Cardiac fibroblast (primary cell): Measurements from ENCODE around the gene IRF1.

Experiments
- DNase-seq, 2 donors: peaks; one replicate each; pipeline versions ENCODE4 v3.0.0 to v3.0.0-alpha.2; 2010; ENCODE audit warnings: low read depth in 2 of 2
- H3K4me3 ChIP-seq, 2 donors: replicated peaks in 1 of 2; 1 replicate in 1 of 2; 2 replicates in 1 of 2; pipeline ENCODE4 v1.5.1; 2011; ENCODE audit warnings: low read depth in 2 of 2, low read length in 2 of 2, mild to moderate bottlenecking in 2 of 2, moderate library complexity in 1 of 2
- TF ChIP-seq, protein P1 (sequence below): IDR thresholded peaks from one replicate; pipeline ENCODE4 v1.5.1; 2011; ENCODE audit warnings: low read depth, mild to moderate bottlenecking, low read length, inconsistent platforms

IRF1 gene

DNA sequence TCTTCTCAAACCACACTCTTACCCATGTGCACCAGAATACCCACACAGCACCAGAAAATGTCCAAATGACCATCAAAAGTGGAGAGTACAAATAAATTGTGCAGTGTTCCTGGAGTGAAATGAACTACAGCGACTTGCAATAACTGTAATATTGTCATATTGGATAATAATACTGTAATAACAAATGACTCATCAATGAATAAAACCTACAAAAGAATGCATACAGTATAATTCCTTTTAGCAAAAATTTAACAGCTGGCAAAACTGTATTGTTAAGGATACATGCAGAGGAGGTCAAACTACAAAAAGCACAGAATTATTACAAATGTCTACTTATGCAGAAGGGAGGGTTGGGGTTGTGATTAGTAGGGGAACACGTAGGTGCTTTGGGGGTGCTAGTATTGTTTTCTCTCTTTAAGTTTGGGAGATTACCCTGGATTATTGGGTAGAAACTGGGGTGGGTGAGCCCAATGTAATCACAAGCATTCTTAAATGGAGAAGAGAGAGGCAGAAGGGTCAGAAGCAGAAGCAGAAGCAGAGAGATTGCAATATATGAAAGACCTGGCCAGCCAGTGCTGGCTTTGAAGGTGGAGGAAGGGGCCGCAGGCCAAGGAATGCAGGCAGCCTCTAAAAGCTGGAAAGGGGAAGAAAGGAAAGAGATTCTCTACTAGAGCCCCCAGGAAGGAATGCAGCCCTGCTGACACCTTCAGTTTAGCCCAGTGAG is 21.8 kb downstream of the IRF1 start:
- TF ChIP-seq, protein P1, sequence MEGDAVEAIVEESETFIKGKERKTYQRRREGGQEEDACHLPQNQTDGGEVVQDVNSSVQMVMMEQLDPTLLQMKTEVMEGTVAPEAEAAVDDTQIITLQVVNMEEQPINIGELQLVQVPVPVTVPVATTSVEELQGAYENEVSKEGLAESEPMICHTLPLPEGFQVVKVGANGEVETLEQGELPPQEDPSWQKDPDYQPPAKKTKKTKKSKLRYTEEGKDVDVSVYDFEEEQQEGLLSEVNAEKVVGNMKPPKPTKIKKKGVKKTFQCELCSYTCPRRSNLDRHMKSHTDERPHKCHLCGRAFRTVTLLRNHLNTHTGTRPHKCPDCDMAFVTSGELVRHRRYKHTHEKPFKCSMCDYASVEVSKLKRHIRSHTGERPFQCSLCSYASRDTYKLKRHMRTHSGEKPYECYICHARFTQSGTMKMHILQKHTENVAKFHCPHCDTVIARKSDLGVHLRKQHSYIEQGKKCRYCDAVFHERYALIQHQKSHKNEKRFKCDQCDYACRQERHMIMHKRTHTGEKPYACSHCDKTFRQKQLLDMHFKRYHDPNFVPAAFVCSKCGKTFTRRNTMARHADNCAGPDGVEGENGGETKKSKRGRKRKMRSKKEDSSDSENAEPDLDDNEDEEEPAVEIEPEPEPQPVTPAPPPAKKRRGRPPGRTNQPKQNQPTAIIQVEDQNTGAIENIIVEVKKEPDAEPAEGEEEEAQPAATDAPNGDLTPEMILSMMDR: no peak
- DNase-seq: peak in 1 of 2 donors; percentile 32
- no peak overlapping the region for H3K4me3 ChIP-seq

DNA sequence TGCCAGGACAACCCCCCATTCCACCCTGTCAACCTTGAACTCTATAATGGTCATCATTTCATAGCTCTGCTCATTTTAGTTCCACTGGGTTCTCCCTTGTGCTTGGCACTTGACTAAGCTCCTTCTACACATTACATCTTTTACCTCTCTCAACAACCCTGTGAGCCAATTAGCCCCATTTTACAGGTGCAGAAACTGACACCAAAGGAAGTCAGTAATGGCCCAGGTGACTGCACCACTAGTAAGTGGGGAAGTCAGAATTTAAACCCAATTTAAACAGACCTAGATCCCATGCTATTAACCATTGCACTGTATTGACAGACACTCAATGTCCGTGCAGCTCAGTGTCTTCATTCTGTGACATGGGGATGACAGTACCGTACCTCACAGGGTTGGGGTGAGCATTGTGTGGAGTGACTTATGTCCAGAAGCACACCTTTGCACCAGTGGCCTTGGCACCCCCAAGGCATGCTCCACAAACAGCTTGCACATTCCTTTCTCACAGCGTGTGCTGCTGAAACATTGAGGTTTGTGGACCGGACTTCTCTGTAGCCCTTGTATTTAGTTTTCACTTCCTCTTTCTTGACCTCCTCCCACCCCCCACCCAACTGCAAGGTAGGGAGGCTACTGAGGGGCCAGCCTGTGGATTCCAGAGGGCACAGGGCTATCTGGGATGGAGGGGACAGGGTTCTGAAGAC is 23.1 kb downstream of the IRF1 start:
- no peak overlapping the region for H3K4me3 ChIP-seq
- TF ChIP-seq, protein P1: no peak
- DNase-seq: no peak

DNA sequence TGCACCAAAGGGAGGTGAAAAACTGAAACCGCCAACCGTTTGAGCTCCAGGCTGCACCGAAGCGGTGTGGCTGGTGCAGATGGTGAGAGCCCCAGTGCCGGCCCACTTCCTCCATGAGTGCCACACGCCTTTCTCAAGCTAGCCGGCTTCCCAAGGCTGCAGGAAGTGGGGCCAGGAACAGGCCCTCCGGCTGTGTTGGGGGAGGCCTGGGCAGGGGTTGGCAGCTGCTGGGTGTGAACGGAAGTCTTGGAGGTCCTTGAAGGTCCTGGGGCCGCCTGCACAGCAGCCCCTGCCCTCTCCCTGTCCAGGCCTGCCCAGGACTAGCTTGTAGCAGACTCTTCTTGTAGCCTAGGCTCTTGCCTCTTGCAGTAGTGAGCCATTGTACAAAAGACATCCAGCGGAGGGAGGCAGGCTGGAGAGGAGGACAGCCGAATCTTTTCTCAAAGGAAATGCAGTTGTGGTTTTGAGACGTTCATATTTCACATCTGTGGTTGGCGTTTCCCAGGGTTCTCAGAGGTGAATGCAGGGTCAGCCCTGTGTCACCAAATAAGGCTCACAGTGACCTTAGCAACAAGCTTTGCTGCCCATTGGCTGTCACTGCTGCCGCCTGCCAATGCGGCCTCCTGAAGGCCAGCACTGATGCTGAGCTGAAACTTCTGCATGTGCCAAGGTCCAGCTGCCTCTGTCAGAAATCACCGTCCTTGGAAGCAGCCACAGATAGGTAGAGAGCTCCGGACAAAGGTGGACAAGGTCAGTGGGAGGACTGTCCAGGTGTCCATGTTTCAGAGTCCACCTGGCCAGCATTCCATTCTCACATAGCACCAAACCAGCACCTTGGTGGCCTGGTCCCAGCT is 23.9 kb downstream of the IRF1 start:
- DNase-seq: peak; percentile 54 to 64
- H3K4me3 ChIP-seq: no peak overlapping the region
- TF ChIP-seq, protein P1: no peak

DNA sequence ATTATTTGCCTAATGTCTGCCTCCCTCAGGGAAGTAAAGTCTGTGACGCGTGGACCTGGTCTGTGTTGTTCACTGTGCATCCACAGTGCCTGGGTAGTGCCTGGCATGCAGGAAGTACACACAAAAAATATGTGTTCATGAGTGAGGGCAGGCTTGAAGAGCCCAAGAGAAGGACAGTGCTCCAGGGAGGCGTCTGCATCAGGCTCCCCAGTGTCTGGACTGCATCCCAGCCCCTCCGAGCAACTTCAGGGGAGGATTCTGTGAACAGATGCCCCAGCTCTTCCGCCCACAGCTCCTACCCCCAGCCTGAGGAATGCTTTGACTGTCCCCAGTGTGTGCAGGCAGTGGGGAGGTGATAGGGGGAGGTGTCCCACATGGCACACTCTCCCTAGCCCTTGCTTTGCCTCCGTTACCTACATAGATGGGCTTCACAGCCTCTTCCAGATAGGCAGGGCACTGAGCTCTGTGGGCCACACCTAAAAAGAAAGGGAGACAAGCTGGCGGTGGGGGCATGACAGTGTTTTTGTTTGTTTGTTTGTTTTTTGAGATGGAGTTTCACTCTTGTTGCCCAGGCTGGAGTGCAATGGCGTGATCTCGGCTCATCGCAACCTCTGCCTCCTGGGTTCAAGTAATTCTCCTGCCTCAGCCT is 25.4 kb downstream of the IRF1 start:
- TF ChIP-seq, protein P1: no peak
- H3K4me3 ChIP-seq: no peak overlapping the region
- no peak for DNase-seq

DNA sequence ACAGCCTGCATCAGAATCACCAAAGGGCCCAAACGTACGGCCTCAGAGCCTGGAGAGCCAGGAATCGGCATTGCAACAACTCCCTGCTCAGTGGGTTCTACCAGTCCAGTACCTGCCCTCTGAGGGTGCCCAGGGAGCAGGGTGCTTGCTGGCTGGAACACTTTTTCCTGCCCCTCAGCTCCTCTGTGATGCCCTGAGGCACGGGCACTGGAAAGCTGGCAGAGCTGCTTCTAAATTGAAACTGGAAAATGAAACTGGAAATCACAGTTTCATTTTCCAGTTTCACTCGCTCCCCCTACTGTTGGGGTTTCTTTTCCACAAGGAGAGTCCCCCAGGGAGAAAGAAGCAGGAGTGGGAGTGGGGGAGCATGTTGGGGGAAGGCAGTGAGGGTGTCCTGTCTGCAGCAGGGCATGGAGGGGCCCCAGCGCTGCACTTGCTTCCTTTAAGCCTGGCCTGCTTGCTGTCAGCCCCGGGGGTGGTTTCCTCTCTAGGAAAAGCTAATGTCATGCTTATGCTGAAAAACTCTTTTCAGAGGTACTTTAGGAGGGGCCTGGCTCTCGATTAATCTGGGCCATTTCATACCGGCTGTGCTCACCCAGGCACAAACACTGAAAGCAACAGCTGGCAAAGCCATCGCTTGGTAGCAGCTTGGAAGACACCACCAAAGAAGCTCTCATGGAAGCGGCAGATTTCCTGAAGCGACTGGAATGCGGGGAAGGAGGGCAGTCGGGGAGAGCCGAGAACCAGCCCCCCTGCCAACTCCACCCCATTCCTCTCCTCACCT is 26.2 kb downstream of the IRF1 start:
- H3K4me3 ChIP-seq: no peak overlapping the region
- no peak for DNase-seq
- TF ChIP-seq, protein P1: no peak

DNA sequence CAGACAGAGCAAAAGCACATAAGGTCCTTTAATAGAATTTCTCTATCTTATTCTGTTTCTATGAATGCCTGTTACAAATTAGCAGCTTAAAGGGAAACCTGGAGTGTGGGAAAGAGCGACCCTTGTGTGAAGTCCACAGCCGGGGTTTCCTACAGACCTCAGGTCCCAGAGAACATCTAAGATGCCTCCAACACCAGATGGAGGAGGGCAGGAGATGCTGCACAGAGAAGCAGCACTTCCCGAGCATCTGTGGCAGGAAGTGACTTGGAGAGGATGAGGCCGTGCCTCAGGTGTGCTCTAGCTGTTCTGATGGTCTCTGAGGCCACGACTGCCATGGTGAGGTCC is 26.8 kb downstream of the IRF1 start:
- no peak overlapping the region for H3K4me3 ChIP-seq
- TF ChIP-seq, protein P1: no peak
- DNase-seq: no peak
